GM12878 (cell line): ENCODE results near the gene CLDN6. TPM values are rescaled to one million over a fixed set of nuclear protein-coding genes. Genes with fewer than 3 reads are reported as not detected.

Experiments used
- ATAC-seq: fragments of 200-7000 bp; cut with Tn5 transposase; 3 replicates; pipeline ENCODE4 v1.9.1; 2020; ENCODE audit warnings: mild to moderate bottlenecking, moderate library complexity
- BruUV-seq: library from RNA; stranded (reverse); fragments of 400-500 nt; replicated peaks from 2 replicates; lab custom pipeline; 2021; lab: Mats Ljungman, UMichigan
- CTCF ChIA-PET: fragments of 300-600 bp; sonication (Branson Sonifier 250); formaldehyde crosslinking; extraction: SDS; loops from one replicate; lab custom pipeline; 2021; ENCODE audit warnings: inconsistent platforms; lab: Yijun Ruan, JAX
- POLR2A ChIA-PET: fragments of 350-600 bp; formaldehyde crosslinking; extraction: SDS; loops from one replicate; lab custom pipeline; 2021; ENCODE audit warnings: inconsistent platforms; lab: Charles Lee
- RAD21 ChIA-PET: fragments of 300-600 bp; sonication (Branson Sonifier 250); formaldehyde crosslinking; loops from one replicate; lab custom pipeline; 2023; ENCODE audit warnings: antibody characterized with exemption; ENCODE audit not compliant: unreplicated experiment; lab: Charles Lee
- SMC1A ChIA-PET: fragments of 300-600 bp; sonication (Branson Sonifier 250); formaldehyde crosslinking; loops from one replicate; lab custom pipeline; 2023; ENCODE audit not compliant: unreplicated experiment, uncharacterized antibody; lab: Charles Lee
- DNase-seq: peaks from one replicate; pipeline ENCODE4 v3.0.0-alpha.2; 2011; ENCODE audit warnings: low read depth, low spot score
- FAIRE-seq: peaks from 3 replicates; lab custom pipeline; 2011; peaks lifted over from hg19 to GRCh38; lab: Jason Lieb, UNC
- H2AFZ ChIP-seq: 2 replicates; pipeline ENCODE4 v1.6.0; 2011; ENCODE audit warnings: low read depth, low read length, control low read depth; ENCODE audit not compliant: control insufficient read depth
- H3K27ac ChIP-seq: 2 replicates; pipeline ENCODE4 v1.5.1; 2011; ENCODE audit warnings: control low read depth; ENCODE audit not compliant: control insufficient read depth, insufficient read depth
- H3K27me3 ChIP-seq, 2 experiments: replicated peaks in 1 of 2; 2 replicates each; pipeline versions ENCODE4 v1.6.0 to v1.6.1; 2011; ENCODE audit warnings: low read length in 1 of 2; ENCODE audit not compliant: control insufficient read depth in 2 of 2, insufficient read depth in 2 of 2
- H3K36me3 ChIP-seq, 2 experiments: 2 replicates each; pipeline ENCODE4 v1.5.1; 2011; ENCODE audit warnings: low read length in 1 of 2; ENCODE audit not compliant: control insufficient read depth in 2 of 2, insufficient read depth in 2 of 2
- H3K4me1 ChIP-seq: 2 replicates; pipeline ENCODE4 v1.6.1; 2011; ENCODE audit warnings: mild to moderate bottlenecking, low read length, moderate library complexity, mixed read lengths; ENCODE audit not compliant: control insufficient read depth, insufficient read depth
- H3K4me2 ChIP-seq: 2 replicates; pipeline ENCODE4 v1.6.0; 2011; ENCODE audit warnings: control low read depth; ENCODE audit not compliant: control insufficient read depth, insufficient read depth
- H3K4me3 ChIP-seq: fragments of 200-600 bp; sonication (generic); 2 replicates; pipeline ENCODE4 v1.5.1; 2016
- H3K79me2 ChIP-seq: 2 replicates; pipeline ENCODE4 v1.6.0; 2011; ENCODE audit warnings: low read length; ENCODE audit not compliant: control insufficient read depth, insufficient read depth
- H3K9ac ChIP-seq: 2 replicates; pipeline ENCODE4 v1.8.0; 2011; ENCODE audit warnings: low read length, control low read depth, mixed read lengths; ENCODE audit not compliant: control insufficient read depth, insufficient read depth
- H3K9me3 ChIP-seq: replicated peaks from 3 replicates; pipeline ENCODE4 v1.5.1; 2011; ENCODE audit warnings: mild to moderate bottlenecking, low read length; ENCODE audit not compliant: control insufficient read depth, insufficient read depth
- H4K20me1 ChIP-seq: 2 replicates; pipeline ENCODE4 v1.6.0; 2011; ENCODE audit not compliant: control insufficient read depth, insufficient read depth
- ATF2 ChIP-seq: IDR thresholded peaks from 2 replicates; pipeline ENCODE4 v1.6.1; 2012; ENCODE audit warnings: low read length, inconsistent platforms
- BCLAF1 ChIP-seq: fragments of 450-650 bp; IDR thresholded peaks from 2 replicates; pipeline ENCODE4 v1.6.1; 2017; ENCODE audit warnings: antibody characterized with exemption, mild to moderate bottlenecking, moderate library complexity
- CBFB ChIP-seq: IDR thresholded peaks from 2 replicates; pipeline ENCODE4 v1.6.1; 2016; ENCODE audit warnings: antibody characterized with exemption, low read depth
- CREB1 ChIP-seq: IDR thresholded peaks from 2 replicates; pipeline ENCODE4 v1.6.1; 2012; ENCODE audit warnings: low read depth, mild to moderate bottlenecking, inconsistent platforms
- FOS ChIP-seq: IDR thresholded peaks from 3 replicates; pipeline ENCODE4 v1.6.1; 2011; ENCODE audit warnings: borderline replicate concordance; ENCODE audit not compliant: insufficient read length; ENCODE audit errors: extremely low read depth
- KAT2A ChIP-seq: conservative IDR thresholded peaks from 2 replicates; pipeline ENCODE4 v1.6.1; 2011; ENCODE audit warnings: low read depth, low read length; ENCODE audit not compliant: control insufficient read depth
- LARP7 ChIP-seq: fragments of 450-650 bp; IDR thresholded peaks from 2 replicates; pipeline ENCODE4 v1.6.1; 2017; ENCODE audit warnings: mild to moderate bottlenecking
- MEF2B ChIP-seq: fragments of 450-650 bp; IDR thresholded peaks from 2 replicates; pipeline ENCODE4 v1.6.1; 2018; ENCODE audit warnings: mild to moderate bottlenecking, moderate library complexity; ENCODE audit not compliant: partially characterized antibody, poor library complexity, severe bottlenecking
- NFXL1 ChIP-seq: fragments of 450-650 bp; IDR thresholded peaks from 2 replicates; pipeline ENCODE4 v1.6.1; 2017; ENCODE audit warnings: antibody characterized with exemption, mild to moderate bottlenecking, borderline replicate concordance
- SP1 ChIP-seq: IDR thresholded peaks from one replicate; pipeline ENCODE4 v1.6.1; 2011; ENCODE audit warnings: low read depth, low read length
- SREBF1 ChIP-seq: IDR thresholded peaks from 2 replicates; pipeline ENCODE4 v1.6.1; 2012; ENCODE audit warnings: mild to moderate bottlenecking, low read length
- YBX1 ChIP-seq: fragments of 450-650 bp; IDR thresholded peaks from 2 replicates; pipeline ENCODE4 v1.6.1; 2016; ENCODE audit warnings: antibody characterized with exemption
- ZBED1 ChIP-seq: IDR thresholded peaks from 2 replicates; pipeline ENCODE4 v1.6.1; 2016; ENCODE audit warnings: borderline replicate concordance
- ZNF274 ChIP-seq: IDR thresholded peaks from one replicate; pipeline ENCODE4 v1.8.0; 2011; ENCODE audit not compliant: insufficient read length, insufficient read depth
- ZNF384 ChIP-seq: IDR thresholded peaks from 2 replicates; pipeline ENCODE4 v1.6.1; 2012; ENCODE audit warnings: low read depth, mild to moderate bottlenecking, low read length, improper control_type of control experiment, borderline replicate concordance
- WGBS: methylation state at CpG from one replicate; pipeline ENCODE4 v1.1.6; 2016; ENCODE audit warnings: low lambda C conversion rate; ENCODE audit not compliant: insufficient replicate concordance, insufficient coverage; ENCODE audit errors: missing lambda C conversion rate; 5-methylcytosine and 5-hydroxymethylcytosine counted together
- in situ Hi-C: fragments of 300-500 bp; cut with MboI; formaldehyde crosslinking; loops from 9 replicates; pipeline ENCODE4 v1.14.3; 2018; ENCODE audit warnings: mixed read lengths
- intact Hi-C: fragments of 100-400 bp; cut with micrococcal nuclease; formaldehyde crosslinking; loops from one replicate; pipeline ENCODE4 v1.14.2; 2022; ENCODE audit not compliant: unreplicated experiment
- polyA plus RNA-seq, 11 experiments: library from polyadenylated mRNA; depleted of rRNA in 4 of 11; unstranded in 6 of 11; stranded (reverse) in 5 of 11; fragments of >200 nt; fragmentation: Nextera tagmentation in 4 of 11; fragmentation: Illumina TruSeq in 1 of 11; extraction: Ambion mirVana in 4 of 11; extraction: Trizol in 1 of 11; gene quantifications; 1 replicate in 1 of 11; 2 replicates in 10 of 11; pipeline versions ENCODE4 v1.2.1 to v1.2.3, GENCODE V29; 2011 to 2016; ENCODE audit warnings: inconsistent platforms in 2 of 11, missing spikeins in 2 of 11, low read depth in 1 of 11
- total RNA-seq, 4 experiments: library from RNA; depleted of rRNA in 3 of 4; stranded (reverse); fragments of >200 nt in 3 of 4; fragmentation: Illumina TruSeq in 1 of 4; extraction: Trizol in 1 of 4; gene quantifications; 2 replicates each; pipeline versions ENCODE4 v1.2.1 to v1.2.3, GENCODE V29; 2013 to 2021

CLDN6 gene
- total and polyA plus RNA-seq, 10 of the 15 experiments (the other 5 are each of a cell fraction or from before 2014, with no cell fraction given): 0.15 to 0.26 (median 0.23) TPM; not detected in 7

GRCh38 chr16:3042376-3042775, 24.4 kb upstream of the CLDN6 start:
- ChIA-PET SMC1A (interaction anchor here (0.7 to 1.1 kb wide), 2 partner anchors 14 to 1724 kb away, joined by 3 to 4 read pairs; partner anchors contain the start of gene ZNF500), POLR2A (interaction anchor here (0.8 to 1.1 kb wide), 3 partner anchors 11 to 77 kb away, joined by 4 to 9 read pairs (median 5); no protein-coding TSS in a partner anchor), RAD21 (interaction anchor here (0.7 to 1.9 kb wide), 3 partner anchors 11 to 39 kb away, joined by 3 to 7 read pairs (median 3); no protein-coding TSS in a partner anchor), CTCF (interaction anchor here (1.0 to 9.0 kb wide), 5 partner anchors 8 to 88 kb away, joined by 3 to 76 read pairs (median 3); partner anchors contain the start of genes HCFC1R1 and THOC6)
- Histone ChIP-seq H3K9ac (no peak overlapping the region), H3K27me3 (peaks cover 0 to 6% of the 10 kb centered on the region in 2 experiments; a peak in 3 of 4 replicates), H3K4me2 (no peak overlapping the region), H3K27ac (no peak overlapping the region), H2AFZ (no peak overlapping the region), H4K20me1 (no peaks in the 10 kb centered on the region), H3K79me2 (no peaks in the 10 kb centered on the region), H3K9me3 (no peaks in the 10 kb centered on the region), H3K4me1 (peaks cover 2% of the 10 kb centered on the region; the same call in 1 of the 2 replicates), H3K4me3 (no peak overlapping the region), H3K36me3 (no peaks in the 10 kb centered on the region)
- FAIRE-seq (no peak), DNase-seq (no peak), ATAC-seq (no peak)
- intact Hi-C loops (no loop called here), in situ Hi-C loops (no loop called here)
- WGBS: 22% methylated on average over 3 of the region's 3 CpGs
- no TSS peak for BruUV-seq
- TF ChIP-seq YBX1 (no peak), SP1 (no peak), ZNF274 (no peak), CBFB (no peak)

GRCh38 chr16:3038896-3039295, 20.9 kb upstream of the CLDN6 start:
- ChIA-PET RAD21 (no interaction called here), SMC1A (no interaction called here), CTCF (interaction anchor here (9.0 kb wide), 1 partner anchor 9 kb away, joined by 76 read pairs; no protein-coding TSS in a partner anchor), POLR2A (no interaction called here)
- Histone ChIP-seq H3K4me2 (no peak overlapping the region), H2AFZ (no peak overlapping the region), H3K9ac (no peak overlapping the region), H3K4me3 (no peak overlapping the region), H3K36me3 (no peaks in the 10 kb centered on the region), H3K4me1 (no peaks in the 10 kb centered on the region), H3K9me3 (no peaks in the 10 kb centered on the region), H4K20me1 (no peaks in the 10 kb centered on the region), H3K79me2 (no peaks in the 10 kb centered on the region), H3K27ac (no peak overlapping the region), H3K27me3 (peaks cover 8 to 19% of the 10 kb centered on the region in 2 experiments; a peak in 3 of 4 replicates)
- ATAC-seq (no peak), FAIRE-seq (no peak), DNase-seq (no peak)
- 69% methylated on average over 5 of the region's 5 CpGs for WGBS
- BruUV-seq: no TSS peak
- in situ Hi-C loops (no loop called here), intact Hi-C loops (no loop called here)
- TF ChIP-seq SREBF1 (no peak), CREB1 (no peak), ZNF384 (no peak), ATF2 (no peak), ZBED1 (no peak), NFXL1 (no peak), FOS (no peak), LARP7 (no peak), KAT2A (no peak), MEF2B (no peak), BCLAF1 (no peak)
